GM10847 (cell line): ENCODE data around the gene SNRNP27.

Experiments used
- POLR2A ChIP-seq: IDR thresholded peaks from 2 replicates; pipeline ENCODE4 v1.6.1; 2011; ENCODE audit not compliant: insufficient read length; ENCODE audit errors: extremely low read depth

SNRNP27 gene

GRCh38 chr2:69935011-69935410 is 41.3 kb downstream of the SNRNP27 start:
- TF ChIP-seq POLR2A: no peak

DNA sequence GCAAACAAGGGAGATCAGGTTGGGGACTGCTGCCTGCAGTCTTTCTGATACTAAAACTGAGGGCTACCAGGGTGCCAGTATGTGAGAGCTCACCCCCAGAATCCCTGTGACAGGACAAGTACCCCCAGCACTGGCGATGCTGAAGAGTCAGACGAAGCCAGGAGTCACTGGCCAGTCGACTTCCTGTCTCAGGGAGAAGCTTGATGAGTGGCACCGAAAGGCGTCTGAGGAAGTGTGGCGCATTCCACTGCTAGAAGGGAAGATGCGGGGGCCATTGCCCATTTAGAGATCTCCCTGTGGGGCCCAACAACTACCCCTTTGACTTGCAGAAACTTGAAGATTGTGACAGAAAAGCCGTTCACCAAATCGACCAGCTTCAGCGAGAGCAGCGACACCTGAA is 43.1 kb downstream of the SNRNP27 start:
- no peak for TF ChIP-seq POLR2A

GRCh38 chr2:69937968-69938367 is 44.2 kb downstream of the SNRNP27 start:
- no peak for TF ChIP-seq POLR2A

DNA sequence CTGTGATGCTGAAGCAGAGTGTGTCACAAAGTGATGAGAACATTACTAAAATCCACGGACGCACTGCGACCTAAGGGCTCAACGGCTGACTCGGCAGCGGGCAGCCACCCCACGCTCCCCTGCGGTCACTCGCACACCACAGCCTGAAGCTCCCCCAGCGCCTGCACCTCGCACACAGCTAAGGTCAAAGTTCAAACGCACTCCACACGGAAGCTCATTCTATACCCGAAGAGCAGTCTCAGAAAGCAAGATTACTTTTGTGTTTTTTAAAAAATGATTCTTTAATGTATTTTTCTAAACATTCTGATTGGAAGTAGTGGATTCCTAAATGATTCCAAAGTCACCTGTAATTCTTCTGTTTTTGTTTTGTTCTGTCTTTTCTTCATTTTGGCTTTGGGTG is 46.0 kb downstream of the SNRNP27 start:
- no peak for TF ChIP-seq POLR2A

DNA sequence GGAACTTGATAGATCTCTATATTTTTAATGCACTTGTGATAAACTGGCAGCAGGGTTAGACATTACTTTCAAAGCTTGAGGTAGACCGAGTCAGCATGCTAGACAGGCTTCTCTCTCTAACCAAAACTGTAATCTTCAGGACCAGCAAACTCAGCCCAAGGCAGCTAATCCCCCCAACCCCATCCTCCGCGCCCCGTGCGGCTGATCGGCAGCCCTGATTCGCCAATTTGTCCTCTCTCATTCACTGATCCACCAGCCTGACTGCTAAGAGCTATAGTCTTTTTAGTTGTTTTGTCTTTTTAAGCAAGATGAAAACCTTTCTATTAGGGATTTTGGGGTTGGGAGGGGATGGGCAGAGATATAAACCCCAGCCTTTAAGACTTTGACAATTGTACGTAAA is 46.9 kb downstream of the SNRNP27 start:
- no peak for TF ChIP-seq POLR2A

GRCh38 chr2:69943000-69943842 is 49.5 kb downstream of the SNRNP27 start:
- no peak for TF ChIP-seq POLR2A

GRCh38 chr2:69943843-69944525 is 50.2 kb downstream of the SNRNP27 start:
- TF ChIP-seq POLR2A: no peak

DNA sequence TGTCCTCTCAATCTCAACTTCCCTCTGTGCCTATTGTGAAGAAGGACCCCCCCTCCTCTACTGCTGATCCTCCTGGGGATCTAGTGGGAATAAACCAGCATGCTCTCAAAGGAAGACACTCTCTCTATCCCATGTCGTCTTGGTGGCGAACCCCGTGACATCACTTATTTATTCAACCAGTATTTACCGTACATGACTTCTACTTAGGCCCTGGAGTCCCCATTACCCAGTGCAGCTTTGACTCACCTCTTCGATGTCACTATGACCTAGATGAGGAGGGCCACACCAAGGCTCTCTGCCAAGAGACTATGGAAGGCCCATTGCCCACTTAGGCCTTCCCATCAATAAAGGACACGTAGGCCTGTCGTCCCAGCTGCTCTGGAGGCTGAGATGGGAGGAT is 51.0 kb downstream of the SNRNP27 start:
- TF ChIP-seq POLR2A: no peak

DNA sequence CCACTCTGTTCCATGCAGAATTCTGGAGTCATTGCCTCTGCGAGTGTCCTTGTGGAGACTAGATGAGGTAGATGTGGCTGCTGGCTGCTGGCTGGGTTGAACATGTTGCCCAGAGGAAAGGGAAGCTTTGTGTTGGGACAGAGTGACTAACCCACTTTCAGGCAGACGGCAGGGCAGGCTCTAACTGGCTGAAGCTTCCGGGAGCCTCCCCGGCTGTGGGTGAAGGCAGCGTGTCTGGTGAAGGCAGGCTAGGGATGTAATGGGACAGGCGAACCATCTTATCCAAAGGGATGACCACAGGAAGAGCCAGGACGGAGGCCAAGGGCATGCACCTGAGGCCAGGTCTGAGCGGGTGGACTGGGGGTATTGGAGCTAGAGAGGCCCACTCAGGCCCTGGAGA is 51.7 kb downstream of the SNRNP27 start:
- TF ChIP-seq POLR2A: no peak

GRCh38 chr2:69945941-69946340 is 52.2 kb downstream of the SNRNP27 start:
- TF ChIP-seq POLR2A: no peak

DNA sequence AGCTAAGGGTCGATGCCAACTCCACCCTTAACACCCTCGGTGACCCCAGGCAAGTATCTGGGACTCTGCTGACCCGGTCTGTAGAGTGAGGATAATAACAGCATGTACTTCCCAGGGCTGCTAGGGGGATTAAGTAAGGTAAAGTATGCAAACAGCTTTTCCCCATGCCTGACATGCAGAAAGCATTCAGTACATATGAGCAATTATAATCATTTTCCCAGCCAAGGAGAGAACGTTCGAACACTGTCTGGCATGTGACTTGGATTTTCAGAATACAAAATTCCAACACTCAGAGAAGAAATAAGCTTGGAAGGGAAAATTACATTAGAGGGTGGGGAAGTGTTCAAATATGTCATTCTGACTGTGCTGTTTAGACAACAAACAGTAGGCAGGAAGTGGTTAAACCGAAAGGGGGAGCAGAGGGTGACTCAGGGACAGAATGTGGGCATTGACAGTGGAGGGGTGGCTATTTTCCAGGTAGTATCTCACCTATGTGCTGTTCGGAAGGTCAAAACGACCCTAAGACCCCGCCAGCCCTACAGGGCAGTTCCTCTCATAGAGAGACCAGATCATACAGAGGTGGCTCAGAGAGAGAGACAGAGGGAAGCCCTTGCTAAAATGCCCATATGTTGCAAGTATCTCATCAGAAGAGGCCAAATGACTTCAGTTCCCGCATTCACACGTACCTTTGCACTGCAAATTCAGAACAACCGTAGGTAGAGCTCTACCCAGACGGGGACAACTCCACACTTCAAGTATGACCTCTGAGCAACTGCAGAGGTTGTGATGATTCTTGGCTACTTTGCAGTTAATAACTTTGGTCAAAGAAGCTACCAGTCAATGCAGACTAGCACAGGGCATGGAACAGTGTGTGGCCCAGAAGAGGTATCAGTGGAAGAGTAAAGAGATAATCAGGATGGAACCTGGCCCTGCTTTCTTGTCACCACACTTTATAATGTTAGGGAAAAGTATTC is 52.9 kb downstream of the SNRNP27 start:
- TF ChIP-seq POLR2A: no peak

- no peak for TF ChIP-seq POLR2A
Observed at GRCh38 chr2:69947325-69947931, 53.7 kb downstream of the SNRNP27 start.

GRCh38 chr2:69948032-69948962 is 54.5 kb downstream of the SNRNP27 start:
- no peak for TF ChIP-seq POLR2A

DNA sequence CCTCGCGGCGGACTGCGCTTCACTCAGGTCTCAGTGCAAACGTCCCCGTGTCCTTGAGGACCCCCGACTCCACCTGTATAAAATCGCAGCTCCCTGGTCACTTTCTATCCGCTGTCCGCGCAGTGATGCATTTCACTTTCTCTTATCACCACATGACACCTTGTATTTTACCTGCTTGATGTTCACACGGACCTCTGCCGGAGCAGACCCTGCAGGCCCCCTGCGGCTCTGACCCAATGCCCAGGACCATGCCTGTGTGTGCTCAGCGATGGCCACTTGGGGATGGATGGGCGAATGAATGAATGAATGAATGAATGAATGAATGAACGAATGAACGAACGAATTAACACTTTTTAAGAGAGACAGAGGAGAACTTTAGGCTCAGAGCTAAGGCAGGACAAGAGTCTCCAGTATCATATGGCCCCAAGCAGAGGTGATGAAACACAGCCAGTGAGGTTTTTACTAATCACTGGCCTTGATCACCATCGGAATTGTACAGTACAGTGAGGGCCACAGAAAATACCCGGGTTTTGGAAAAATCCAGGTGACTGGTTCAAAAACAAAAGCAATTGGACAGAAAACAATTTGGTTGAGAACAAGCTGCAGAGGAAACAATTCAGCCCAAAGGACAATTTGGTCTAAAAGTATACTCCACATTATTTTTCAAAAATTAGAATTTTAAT is 55.3 kb downstream of the SNRNP27 start:
- TF ChIP-seq POLR2A: no peak

DNA sequence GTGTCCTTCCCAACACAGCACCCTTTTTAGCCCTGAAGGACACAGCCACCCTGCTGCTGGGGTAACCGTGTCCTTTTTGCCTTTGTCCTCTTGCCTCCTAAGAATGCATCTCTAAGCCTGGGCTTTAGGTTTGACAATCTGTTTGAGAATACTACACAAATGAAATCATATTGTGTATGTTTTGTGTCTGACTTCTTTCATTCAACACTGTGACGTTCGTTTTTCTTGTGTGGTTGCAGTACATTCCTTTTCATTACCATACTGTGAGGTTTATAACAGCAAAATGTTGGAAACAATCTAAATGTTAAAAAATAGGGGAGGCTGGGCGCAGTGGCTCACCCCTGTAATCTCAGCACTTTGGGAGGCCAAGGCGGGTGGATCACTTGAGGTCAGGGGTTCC is 56.5 kb downstream of the SNRNP27 start:
- no peak for TF ChIP-seq POLR2A
